K562 (cell line): ENCODE results near the gene OPRL1. TPM values are rescaled to one million over a fixed set of nuclear protein-coding genes. Genes with fewer than 3 reads are reported as not detected.

Source experiments
- CXXC5 ChIP-seq: fragments of 250-450 bp; sonication (Bioruptor Pico); IDR thresholded peaks from 2 replicates; pipeline ENCODE4 v1.8.0; 2022; ENCODE audit warnings: inconsistent platforms, mild to moderate bottlenecking, moderate library complexity
- FIP1L1 ChIP-seq: fragments of 200-400 bp; formaldehyde crosslinking; IDR thresholded peaks from 2 replicates; pipeline ENCODE4 v1.6.1; 2018; ENCODE audit warnings: mild to moderate bottlenecking, low read depth, low read length; ENCODE audit not compliant: poor library complexity, severe bottlenecking
- HIVEP1 ChIP-seq: fragments of 250-450 bp; sonication (Bioruptor Pico); IDR thresholded peaks from 2 replicates; pipeline ENCODE4 v1.4.0; 2020; ENCODE audit warnings: mild to moderate bottlenecking
- PTRF ChIP-seq: fragments of 450-650 bp; IDR thresholded peaks from 2 replicates; pipeline ENCODE4 v1.6.1; 2016; ENCODE audit warnings: mild to moderate bottlenecking, missing genetic modification characterization, missing compliant biosample characterization
- RB1 ChIP-seq: fragments of 450-650 bp; IDR thresholded peaks from 2 replicates; pipeline ENCODE4 v1.6.1; 2017; ENCODE audit warnings: low read depth, mild to moderate bottlenecking
- SMC3 ChIP-seq: conservative IDR thresholded peaks from 2 replicates; pipeline ENCODE4 v1.6.1; 2011; ENCODE audit warnings: low read depth, low read length, improper control_type of control experiment; ENCODE audit not compliant: insufficient read depth
- SUPT5H ChIP-seq: fragments of 450-650 bp; IDR thresholded peaks from 2 replicates; pipeline ENCODE4 v1.6.1; 2016
- ZNF316 ChIP-seq: fragments of 450-650 bp; IDR thresholded peaks from 2 replicates; pipeline ENCODE4 v1.6.1; 2016
- polyA plus RNA-seq, 8 experiments: library from polyadenylated mRNA; depleted of rRNA in 4 of 8; stranded (reverse) in 5 of 8; unstranded in 3 of 8; fragments of >200 nt; fragmentation: Nextera tagmentation in 2 of 8; fragmentation: Illumina TruSeq in 1 of 8; extraction: Ambion mirVana in 2 of 8; extraction: Trizol in 1 of 8; gene quantifications; 2 replicates each; pipeline versions ENCODE4 v1.2.1 to v1.2.3, GENCODE V29; 2011 to 2014; ENCODE audit warnings: inconsistent platforms in 1 of 8, missing spikeins in 1 of 8
- total RNA-seq, 7 experiments: library from RNA; depleted of rRNA in 6 of 7; stranded (reverse); fragments of >200 nt in 6 of 7; fragmentation: Illumina TruSeq in 2 of 7; extraction: Trizol in 2 of 7; gene quantifications; 2 replicates each; pipeline versions ENCODE4 v1.2.1 to v1.2.3, GENCODE V29; 2011 to 2021; ENCODE audit warnings: low replicate concordance in 1 of 7
- TF ChIP-seq, protein P1 (sequence below), 2 experiments: fragments of 450-650 bp; formaldehyde crosslinking in 1 of 2; IDR thresholded peaks; 2 replicates each; pipeline versions ENCODE4 v1.4.0 to v1.6.1; 2014 to 2020; ENCODE audit warnings: mild to moderate bottlenecking in 2 of 2, borderline replicate concordance in 1 of 2, low read depth in 1 of 2
- TF ChIP-seq, protein P2 (sequence below): fragments of 250-450 bp; sonication (Bioruptor Pico); IDR thresholded peaks from 2 replicates; pipeline ENCODE4 v1.8.0; 2022; ENCODE audit warnings: moderate library complexity, mild to moderate bottlenecking, inconsistent platforms
- TF ChIP-seq, protein P3 (sequence below): sonication (generic); formaldehyde crosslinking; IDR thresholded peaks from 2 replicates; pipeline ENCODE4 v1.8.0; 2022; ENCODE audit warnings: mild to moderate bottlenecking, missing genetic modification reagents

The OPRL1 gene
- total and polyA plus RNA-seq, 9 of the 15 experiments (the other 6 are each of a cell fraction or from before 2014, with no cell fraction given) = 0.06 to 0.33 (median 0.11) TPM; not detected in 2

DNA sequence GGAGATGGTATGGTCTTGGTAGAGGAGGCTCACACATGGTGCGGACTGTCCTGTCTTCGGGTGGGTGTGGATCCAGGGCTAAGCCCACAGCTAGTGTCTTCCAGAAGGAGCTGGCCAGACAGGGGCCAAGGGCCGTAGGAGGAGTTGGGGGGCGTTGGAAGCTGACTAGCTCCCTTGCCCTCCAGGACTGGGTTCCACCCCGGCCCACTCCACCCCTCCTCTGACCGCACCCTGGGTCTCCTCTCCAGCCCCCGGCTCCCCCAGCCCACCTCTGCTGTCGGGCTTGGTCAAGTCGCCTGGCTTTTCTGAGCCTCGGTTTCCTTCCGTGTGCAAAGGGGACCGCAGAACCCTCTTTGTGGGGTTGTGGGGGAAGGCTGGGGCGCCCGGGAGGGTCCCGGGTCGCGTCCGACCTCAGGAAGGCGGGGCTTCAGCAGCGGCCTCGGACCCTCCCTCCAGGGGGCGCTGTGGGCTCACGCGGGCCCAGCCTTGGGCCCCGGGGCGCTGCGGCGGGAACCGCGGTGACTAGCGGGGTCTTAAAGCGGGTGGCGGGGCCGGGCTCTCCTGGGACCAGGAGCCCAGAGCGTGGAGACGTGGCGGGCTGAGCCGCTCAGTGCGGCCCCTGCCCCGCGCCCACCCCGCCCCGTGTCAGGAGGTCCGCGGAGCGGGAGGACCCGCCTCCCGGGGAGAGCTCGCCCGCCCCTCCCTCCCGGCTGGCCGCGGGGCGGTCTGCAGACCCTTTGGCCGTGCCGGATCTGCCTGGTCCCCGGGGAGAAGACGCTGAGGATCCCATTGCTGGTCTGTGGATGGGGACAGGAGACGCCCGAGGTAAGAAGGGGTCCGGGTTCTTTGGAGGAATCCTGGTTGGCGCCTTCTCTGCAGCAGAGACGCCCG, 22.1 kb downstream of the OPRL1 start (continued):
- TF ChIP-seq, protein P1, sequence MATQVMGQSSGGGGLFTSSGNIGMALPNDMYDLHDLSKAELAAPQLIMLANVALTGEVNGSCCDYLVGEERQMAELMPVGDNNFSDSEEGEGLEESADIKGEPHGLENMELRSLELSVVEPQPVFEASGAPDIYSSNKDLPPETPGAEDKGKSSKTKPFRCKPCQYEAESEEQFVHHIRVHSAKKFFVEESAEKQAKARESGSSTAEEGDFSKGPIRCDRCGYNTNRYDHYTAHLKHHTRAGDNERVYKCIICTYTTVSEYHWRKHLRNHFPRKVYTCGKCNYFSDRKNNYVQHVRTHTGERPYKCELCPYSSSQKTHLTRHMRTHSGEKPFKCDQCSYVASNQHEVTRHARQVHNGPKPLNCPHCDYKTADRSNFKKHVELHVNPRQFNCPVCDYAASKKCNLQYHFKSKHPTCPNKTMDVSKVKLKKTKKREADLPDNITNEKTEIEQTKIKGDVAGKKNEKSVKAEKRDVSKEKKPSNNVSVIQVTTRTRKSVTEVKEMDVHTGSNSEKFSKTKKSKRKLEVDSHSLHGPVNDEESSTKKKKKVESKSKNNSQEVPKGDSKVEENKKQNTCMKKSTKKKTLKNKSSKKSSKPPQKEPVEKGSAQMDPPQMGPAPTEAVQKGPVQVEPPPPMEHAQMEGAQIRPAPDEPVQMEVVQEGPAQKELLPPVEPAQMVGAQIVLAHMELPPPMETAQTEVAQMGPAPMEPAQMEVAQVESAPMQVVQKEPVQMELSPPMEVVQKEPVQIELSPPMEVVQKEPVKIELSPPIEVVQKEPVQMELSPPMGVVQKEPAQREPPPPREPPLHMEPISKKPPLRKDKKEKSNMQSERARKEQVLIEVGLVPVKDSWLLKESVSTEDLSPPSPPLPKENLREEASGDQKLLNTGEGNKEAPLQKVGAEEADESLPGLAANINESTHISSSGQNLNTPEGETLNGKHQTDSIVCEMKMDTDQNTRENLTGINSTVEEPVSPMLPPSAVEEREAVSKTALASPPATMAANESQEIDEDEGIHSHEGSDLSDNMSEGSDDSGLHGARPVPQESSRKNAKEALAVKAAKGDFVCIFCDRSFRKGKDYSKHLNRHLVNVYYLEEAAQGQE (IDR thresholded peaks at IDR 0.05; ENCODE audit: borderline replicate concordance) = peak; percentile 42; the same call in 1 of the 2 replicates
- TF ChIP-seq, protein P1 (CRISPR knock-in tag; IDR thresholded peaks at IDR 0.05; ENCODE audit: low read depth) = no peak
- TF ChIP-seq FIP1L1 = peak; percentile 47
- peak; percentile 74 for TF ChIP-seq CXXC5
- TF ChIP-seq, protein P2, sequence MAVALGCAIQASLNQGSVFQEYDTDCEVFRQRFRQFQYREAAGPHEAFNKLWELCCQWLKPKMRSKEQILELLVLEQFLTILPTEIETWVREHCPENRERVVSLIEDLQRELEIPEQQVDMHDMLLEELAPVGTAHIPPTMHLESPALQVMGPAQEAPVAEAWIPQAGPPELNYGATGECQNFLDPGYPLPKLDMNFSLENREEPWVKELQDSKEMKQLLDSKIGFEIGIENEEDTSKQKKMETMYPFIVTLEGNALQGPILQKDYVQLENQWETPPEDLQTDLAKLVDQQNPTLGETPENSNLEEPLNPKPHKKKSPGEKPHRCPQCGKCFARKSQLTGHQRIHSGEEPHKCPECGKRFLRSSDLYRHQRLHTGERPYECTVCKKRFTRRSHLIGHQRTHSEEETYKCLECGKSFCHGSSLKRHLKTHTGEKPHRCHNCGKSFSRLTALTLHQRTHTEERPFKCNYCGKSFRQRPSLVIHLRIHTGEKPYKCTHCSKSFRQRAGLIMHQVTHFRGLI (CRISPR knock-in tag) = no peak
- no peak for TF ChIP-seq ZNF316
- peak; percentile 54 for TF ChIP-seq SMC3
- peak; percentile 88 for TF ChIP-seq RB1
- no peak for TF ChIP-seq SUPT5H
- TF ChIP-seq, protein P3, sequence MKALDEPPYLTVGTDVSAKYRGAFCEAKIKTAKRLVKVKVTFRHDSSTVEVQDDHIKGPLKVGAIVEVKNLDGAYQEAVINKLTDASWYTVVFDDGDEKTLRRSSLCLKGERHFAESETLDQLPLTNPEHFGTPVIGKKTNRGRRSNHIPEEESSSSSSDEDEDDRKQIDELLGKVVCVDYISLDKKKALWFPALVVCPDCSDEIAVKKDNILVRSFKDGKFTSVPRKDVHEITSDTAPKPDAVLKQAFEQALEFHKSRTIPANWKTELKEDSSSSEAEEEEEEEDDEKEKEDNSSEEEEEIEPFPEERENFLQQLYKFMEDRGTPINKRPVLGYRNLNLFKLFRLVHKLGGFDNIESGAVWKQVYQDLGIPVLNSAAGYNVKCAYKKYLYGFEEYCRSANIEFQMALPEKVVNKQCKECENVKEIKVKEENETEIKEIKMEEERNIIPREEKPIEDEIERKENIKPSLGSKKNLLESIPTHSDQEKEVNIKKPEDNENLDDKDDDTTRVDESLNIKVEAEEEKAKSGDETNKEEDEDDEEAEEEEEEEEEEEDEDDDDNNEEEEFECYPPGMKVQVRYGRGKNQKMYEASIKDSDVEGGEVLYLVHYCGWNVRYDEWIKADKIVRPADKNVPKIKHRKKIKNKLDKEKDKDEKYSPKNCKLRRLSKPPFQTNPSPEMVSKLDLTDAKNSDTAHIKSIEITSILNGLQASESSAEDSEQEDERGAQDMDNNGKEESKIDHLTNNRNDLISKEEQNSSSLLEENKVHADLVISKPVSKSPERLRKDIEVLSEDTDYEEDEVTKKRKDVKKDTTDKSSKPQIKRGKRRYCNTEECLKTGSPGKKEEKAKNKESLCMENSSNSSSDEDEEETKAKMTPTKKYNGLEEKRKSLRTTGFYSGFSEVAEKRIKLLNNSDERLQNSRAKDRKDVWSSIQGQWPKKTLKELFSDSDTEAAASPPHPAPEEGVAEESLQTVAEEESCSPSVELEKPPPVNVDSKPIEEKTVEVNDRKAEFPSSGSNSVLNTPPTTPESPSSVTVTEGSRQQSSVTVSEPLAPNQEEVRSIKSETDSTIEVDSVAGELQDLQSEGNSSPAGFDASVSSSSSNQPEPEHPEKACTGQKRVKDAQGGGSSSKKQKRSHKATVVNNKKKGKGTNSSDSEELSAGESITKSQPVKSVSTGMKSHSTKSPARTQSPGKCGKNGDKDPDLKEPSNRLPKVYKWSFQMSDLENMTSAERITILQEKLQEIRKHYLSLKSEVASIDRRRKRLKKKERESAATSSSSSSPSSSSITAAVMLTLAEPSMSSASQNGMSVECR (CRISPR knock-in tag) = no peak
- TF ChIP-seq PTRF = no peak
- TF ChIP-seq HIVEP1 (CRISPR knock-in tag) = no peak
